ENCODE measurements around the gene AGAP1. TPM values are rescaled to one million over a fixed set of nuclear protein-coding genes. Genes with fewer than 3 reads are reported as not detected.

AGAP1 gene
- total and polyA plus RNA-seq, 2 donors (not counting 3 experiments of a cell fraction or from before 2014, with no cell fraction given) = 10.2 to 20.9 TPM

GRCh38 chr2:235779444-235779896 lies 285.6 kb downstream of the AGAP1 start:
- Histone ChIP-seq H4K20me1 (replicated peaks; ENCODE audit: control insufficient read depth, extremely low read depth, insufficient read depth, low read length) (no peaks in the 10 kb centered on the region), H3K4me2 (ENCODE audit: insufficient read depth, low read length) (no peak overlapping the region), H2AFZ (ENCODE audit: low read depth, low read length) (no peak overlapping the region), H3K36me3 (ENCODE audit: control insufficient read depth in 2 of 2, extremely low read depth in 1 of 2, insufficient read depth in 2 of 2, low read length in 2 of 2) (no peaks in the 10 kb centered on the region), H3K4me1 (ENCODE audit: control insufficient read depth, extremely low read depth, insufficient read depth, low read length) (no peaks in the 10 kb centered on the region), H3K9me1 (replicated peaks; ENCODE audit: control insufficient read depth, extremely low read depth, insufficient read depth, low read length) (no peaks in the 10 kb centered on the region), H3K79me2 (ENCODE audit: control insufficient read depth, insufficient read depth, low read length) (no peaks in the 10 kb centered on the region), H3K27me3 (ENCODE audit: control insufficient read depth in 2 of 2, insufficient read depth in 2 of 2, low read length in 2 of 2) (no peaks in the 10 kb centered on the region), H3K4me3 (replicated peaks in 1 of 3; ENCODE audit: insufficient read depth in 1 of 3, low read depth in 1 of 3, low read length in 3 of 3) (no peak overlapping the region), H3K27ac (ENCODE audit: insufficient read depth, low read depth, low read length) (no peak overlapping the region), H3K9me3 (replicated peaks; ENCODE audit: control insufficient read depth, insufficient read depth, low read length) (no peaks in the 10 kb centered on the region), H3K9ac (replicated peaks; ENCODE audit: extremely low read depth, insufficient read depth, low read length) (no peak overlapping the region)
- BruUV-seq (replicated peaks) = no TSS peak
- TF ChIP-seq CTCF (IDR thresholded peaks at IDR 0.05; ENCODE audit: extremely low read depth in 1 of 2, insufficient read depth in 1 of 2, low read depth in 1 of 2, low read length in 2 of 2) (peak; percentile 89 to 90), POLR2A (IDR thresholded peaks at IDR 0.05; ENCODE audit: low read depth, low read length) (no peak)
- ChIA-PET CTCF (interaction anchor here (0.5 to 7.2 kb wide), 69 partner anchors 9 to 1792 kb away, joined by 3 to 231 read pairs (median 4); partner anchors contain the start of genes COPS8 and GBX2), POLR2A (interaction anchor here (0.6 kb wide), 1 partner anchor 547 kb away, joined by 4 read pairs; no protein-coding TSS in a partner anchor)
- DNase-seq (ENCODE audit: low read depth, low spot score) (peak; percentile 74), FAIRE-seq (peak; percentile 87)
- dilution Hi-C loops (cut with MboI; ENCODE audit: extremely low pct_ligation_motif_present, low sequenced_read_pairs) (no loop called here), intact Hi-C loops (cut with micrococcal nuclease) (loop anchor here (1.0 to 5.0 kb wide), 8 partner anchors 13 to 1293 kb away; no protein-coding TSS in a partner anchor)

- no peak for TF ChIP-seq MYC (IDR thresholded peaks at IDR 0.05; ENCODE audit: low read depth, low read length)
- TF ChIP-seq JUN (IDR thresholded peaks at IDR 0.05; ENCODE audit: borderline replicate concordance, insufficient read depth, insufficient read length, low read depth) = no peak
- TF ChIP-seq MAX (IDR thresholded peaks at IDR 0.05; ENCODE audit: insufficient read depth, insufficient read length) = no peak
- no peak for TF ChIP-seq POLR2A (IDR thresholded peaks at IDR 0.05; ENCODE audit: low read depth, low read length)
- no peak for TF ChIP-seq FOS (IDR thresholded peaks at IDR 0.05; ENCODE audit: borderline replicate concordance, insufficient read depth, low read length)
- no peak for TF ChIP-seq POLR2AphosphoS5 (IDR thresholded peaks at IDR 0.05; ENCODE audit: insufficient read depth, low read depth, low read length)
- no peak for TF ChIP-seq CTCF (IDR thresholded peaks at IDR 0.05; ENCODE audit: extremely low read depth in 1 of 2, insufficient read depth in 1 of 2, low read depth in 1 of 2, low read length in 2 of 2)
- TF ChIP-seq EZH2 (IDR thresholded peaks at IDR 0.05; ENCODE audit: borderline replicate concordance, low read depth, low read length, severe bottlenecking) = no peak
- no peak for TF ChIP-seq GATA2 (IDR thresholded peaks at IDR 0.05; ENCODE audit: insufficient read depth, insufficient read length, low read depth, low read length)
- DNase-seq (ENCODE audit: low read depth, low spot score) (no peak), FAIRE-seq (no peak)
- no peaks in the 10 kb centered on the region for H3K79me2 ChIP-seq (ENCODE audit: control insufficient read depth, insufficient read depth, low read length)
- H3K9me3 ChIP-seq (replicated peaks; ENCODE audit: control insufficient read depth, insufficient read depth, low read length) = no peaks in the 10 kb centered on the region
- no peak overlapping the region for H2AFZ ChIP-seq (ENCODE audit: low read depth, low read length)
- H3K9ac ChIP-seq (replicated peaks; ENCODE audit: extremely low read depth, insufficient read depth, low read length) = no peak overlapping the region
- no peak overlapping the region for H3K27ac ChIP-seq (ENCODE audit: insufficient read depth, low read depth, low read length)
- H3K9me1 ChIP-seq (replicated peaks; ENCODE audit: control insufficient read depth, extremely low read depth, insufficient read depth, low read length) = no peaks in the 10 kb centered on the region
- H3K27me3 ChIP-seq (ENCODE audit: control insufficient read depth in 2 of 2, insufficient read depth in 2 of 2, low read length in 2 of 2) = no peaks in the 10 kb centered on the region
- POLR2A ChIA-PET = no interaction called here
- dilution Hi-C loops (cut with MboI; ENCODE audit: extremely low pct_ligation_motif_present, low sequenced_read_pairs) (no loop called here), intact Hi-C loops (cut with micrococcal nuclease) (no loop called here)
- H3K36me3 ChIP-seq (ENCODE audit: control insufficient read depth in 2 of 2, extremely low read depth in 1 of 2, insufficient read depth in 2 of 2, low read length in 2 of 2) = no peaks in the 10 kb centered on the region
- H3K4me2 ChIP-seq (ENCODE audit: insufficient read depth, low read length) = no peak overlapping the region
- no peak overlapping the region for H3K4me3 ChIP-seq (replicated peaks in 1 of 3; ENCODE audit: insufficient read depth in 1 of 3, low read depth in 1 of 3, low read length in 3 of 3)
- CTCF ChIA-PET = interaction anchor here (1.2 to 7.2 kb wide), 13 partner anchors 9 to 1282 kb away, joined by 3 to 231 read pairs (median 11); partner anchors contain the start of gene GBX2
- H3K4me1 ChIP-seq (ENCODE audit: control insufficient read depth, extremely low read depth, insufficient read depth, low read length) = no peaks in the 10 kb centered on the region
- no TSS peak for BruUV-seq (replicated peaks)
- H4K20me1 ChIP-seq (replicated peaks; ENCODE audit: control insufficient read depth, extremely low read depth, insufficient read depth, low read length) = no peaks in the 10 kb centered on the region
Observed at GRCh38 chr2:235780401-235780800, 286.6 kb downstream of the AGAP1 start.

All from endothelial cell of umbilical vein (primary cell).